SH-SY5Y (cell line): Measurements from ENCODE around the gene ADGRG4.

Experiments
- GATA2 ChIP-seq: IDR thresholded peaks from 2 replicates; pipeline ENCODE4 v1.6.1; 2011; ENCODE audit warnings: mild to moderate bottlenecking, low read depth, low read length
- GATA3 ChIP-seq: IDR thresholded peaks from 2 replicates; pipeline ENCODE4 v1.6.1; 2011; ENCODE audit warnings: low read depth, mild to moderate bottlenecking, low read length, moderate library complexity

DNA sequence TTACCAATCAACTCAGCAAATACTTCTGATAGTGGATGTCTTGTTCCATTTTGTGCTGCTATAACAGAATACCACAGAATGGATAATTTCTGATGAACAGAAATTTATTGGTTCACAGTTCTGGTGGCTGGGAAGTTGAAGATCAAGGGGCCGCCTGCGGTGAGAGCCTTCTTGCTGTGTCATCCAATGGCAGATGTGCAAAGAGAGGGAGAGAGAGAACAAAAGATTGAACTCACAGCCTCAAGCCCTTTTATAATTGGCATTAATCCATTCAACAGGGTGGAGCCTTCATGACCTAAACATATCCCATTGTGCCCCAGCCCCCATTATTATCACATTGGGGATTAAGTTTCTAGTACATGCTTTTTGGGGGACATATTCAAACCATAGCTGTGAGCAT, 86.1 kb downstream of the ADGRG4 start:
- no peak for TF ChIP-seq GATA2
- TF ChIP-seq GATA3 = no peak
